C4-2B (cell line): ENCODE data around the gene ZFP36L2.

Source experiments
- CTCF ChIP-seq: fragments of 450-650 bp; conservative IDR thresholded peaks from 2 replicates; pipeline ENCODE4 v1.5.1; 2017; ENCODE audit warnings: mild to moderate bottlenecking
- ZFX ChIP-seq: fragments of 450-650 bp; IDR thresholded peaks from 2 replicates; pipeline ENCODE4 v1.6.1; 2017

- TF ChIP-seq CTCF (no peak), ZFX (no peak)
Measured at GRCh38 chr2:43207553-43208300, 18.7 kb downstream of the ZFP36L2 start.
